A549 (cell line): ENCODE data around the gene ITIH4. TPM values are rescaled to one million over a fixed set of nuclear protein-coding genes. Genes with fewer than 3 reads are reported as not detected.

Source experiments
- ATAC-seq, 2 experiments: fragments of 200-7000 bp in 1 of 2; fragments of >200 bp in 1 of 2; cut with Nextera tagmentation in 1 of 2; cut with Tn5 transposase in 1 of 2; 3 replicates each; pipeline versions ENCODE4 v1.8.0 to v1.9.1; 2018 to 2020; ENCODE audit warnings: mild to moderate bottlenecking in 1 of 2, moderate library complexity in 1 of 2
- CTCF ChIA-PET: fragments of 300-600 bp; sonication (Branson Sonifier 250); formaldehyde crosslinking; extraction: SDS; loops from one replicate; lab custom pipeline; 2021; ENCODE audit warnings: antibody characterized with exemption, inconsistent platforms; lab: Yijun Ruan, JAX
- POLR2A ChIA-PET: fragments of 350-600 bp; formaldehyde crosslinking; extraction: SDS; loops from one replicate; lab custom pipeline; 2021; ENCODE audit warnings: antibody characterized with exemption, inconsistent platforms; lab: Yijun Ruan, JAX
- DNase-seq, 2 experiments: peaks; one replicate each; pipeline versions ENCODE4 v3.0.0 to v3.0.0-alpha.2; 2011 to 2016; ENCODE audit warnings: low read depth in 1 of 2, low spot score in 1 of 2
- FAIRE-seq: peaks from 2 replicates; lab custom pipeline; 2011; peaks lifted over from hg19 to GRCh38; lab: Jason Lieb, UNC
- H3K27ac ChIP-seq, 2 experiments: fragments of >200 bp; sonication (Bioruptor Twin); formaldehyde crosslinking; 3 replicates each; pipeline ENCODE4 v1.5.1; 2016 to 2017
- H3K4me1 ChIP-seq: fragments of >200 bp; sonication (Bioruptor Twin); formaldehyde crosslinking; 3 replicates; pipeline ENCODE4 v1.6.1; 2016
- H3K4me2 ChIP-seq: fragments of >200 bp; sonication (Bioruptor Twin); formaldehyde crosslinking; 3 replicates; pipeline ENCODE4 v1.6.1; 2016
- H3K4me3 ChIP-seq: fragments of >200 bp; sonication (Bioruptor Twin); formaldehyde crosslinking; 3 replicates; pipeline ENCODE4 v1.5.1; 2016
- H3K9me3 ChIP-seq: fragments of >200 bp; sonication (Bioruptor Twin); formaldehyde crosslinking; 3 replicates; pipeline ENCODE4 v1.6.1; 2016
- BHLHE40 ChIP-seq: IDR thresholded peaks from 2 replicates; pipeline ENCODE4 v1.6.1; 2012; ENCODE audit warnings: low read depth, low read length, inconsistent platforms
- CBX2 ChIP-seq: fragments of 200-600 bp; sonication (generic); IDR thresholded peaks from 2 replicates; pipeline ENCODE4 v1.6.1; 2016; ENCODE audit warnings: low read depth, mild to moderate bottlenecking, borderline replicate concordance
- EHMT2 ChIP-seq: fragments of 200-600 bp; sonication (generic); IDR thresholded peaks from 2 replicates; pipeline ENCODE4 v1.6.1; 2016; ENCODE audit warnings: antibody characterized with exemption, low read depth, mild to moderate bottlenecking, moderate library complexity
- EP300 ChIP-seq, 2 experiments: fragments of >200 bp; sonication (Bioruptor Twin); formaldehyde crosslinking; IDR thresholded peaks; 2 replicates in 1 of 2; 3 replicates in 1 of 2; pipeline ENCODE4 v1.6.1; 2016 to 2017
- FOXS1 ChIP-seq: fragments of 250-450 bp; sonication (Bioruptor Pico); IDR thresholded peaks from 2 replicates; pipeline ENCODE4 v1.5.0; 2020; ENCODE audit warnings: mild to moderate bottlenecking, moderate library complexity
- MAFK ChIP-seq: fragments of 450-650 bp; IDR thresholded peaks from 2 replicates; pipeline ENCODE4 v1.6.1; 2014; ENCODE audit not compliant: partially characterized antibody
- MAZ ChIP-seq: fragments of 150-350 bp; IDR thresholded peaks from 2 replicates; pipeline ENCODE4 v1.6.1; 2014; ENCODE audit warnings: antibody characterized with exemption, low read depth, low read length, borderline replicate concordance
- NR3C1 ChIP-seq: fragments of >200 bp; sonication (Bioruptor Twin); formaldehyde crosslinking; IDR thresholded peaks from 3 replicates; pipeline ENCODE4 v1.6.1; 2017
- POLR2A ChIP-seq: IDR thresholded peaks from 2 replicates; pipeline ENCODE4 v1.6.1; 2012; ENCODE audit warnings: mild to moderate bottlenecking, low read length
- RAD21 ChIP-seq, 2 experiments: fragments of >200 bp in 1 of 2; sonication (Bioruptor Twin) in 1 of 2; formaldehyde crosslinking in 1 of 2; IDR thresholded peaks in 1 of 2; conservative IDR thresholded peaks in 1 of 2; 2 replicates in 1 of 2; 3 replicates in 1 of 2; pipeline ENCODE4 v1.6.1; 2012 to 2018; ENCODE audit warnings: inconsistent platforms in 1 of 2
- RARB ChIP-seq: fragments of 250-450 bp; sonication (Bioruptor Pico); IDR thresholded peaks from 2 replicates; pipeline ENCODE4 v1.8.0; 2021; ENCODE audit warnings: mild to moderate bottlenecking, moderate library complexity
- RNF2 ChIP-seq: fragments of 200-600 bp; sonication (generic); IDR thresholded peaks from 2 replicates; pipeline ENCODE4 v1.6.1; 2016; ENCODE audit warnings: low read depth, mild to moderate bottlenecking, antibody characterized with exemption, moderate library complexity, borderline replicate concordance
- SMC3 ChIP-seq: fragments of >200 bp; sonication (Bioruptor Twin); formaldehyde crosslinking; IDR thresholded peaks from 3 replicates; pipeline ENCODE4 v1.6.1; 2018; ENCODE audit warnings: inconsistent platforms
- TP53 ChIP-seq: fragments of 250-450 bp; sonication (Bioruptor Pico); IDR thresholded peaks from 2 replicates; pipeline ENCODE4 v1.5.0; 2021; ENCODE audit warnings: mild to moderate bottlenecking, moderate library complexity
- ZNF302 ChIP-seq: fragments of 250-450 bp; sonication (Bioruptor Pico); IDR thresholded peaks from 2 replicates; pipeline ENCODE4 v1.9.0; 2021; ENCODE audit warnings: inconsistent platforms, mild to moderate bottlenecking, moderate library complexity
- WGBS: methylation state at CpG from one replicate; pipeline ENCODE4 v1.1.6; 2017; ENCODE audit errors: missing lambda C conversion rate; 5-methylcytosine and 5-hydroxymethylcytosine counted together
- polyA plus RNA-seq, 4 experiments: library from polyadenylated mRNA; depleted of rRNA in 3 of 4; stranded (reverse); fragments of >200 nt; fragmentation: RNase III in 1 of 4; extraction: RNeasy Plus Mini Kit Qiagen cat#74134 plus additional on column Dnase treatment in 1 of 4; gene quantifications; 2 replicates in 3 of 4; 3 replicates in 1 of 4; pipeline ENCODE4 v1.2.3, GENCODE V29; 2011 to 2017
- TF ChIP-seq, protein P1 (sequence below): fragments of 250-450 bp; sonication (Bioruptor Pico); IDR thresholded peaks from 2 replicates; pipeline ENCODE4 v1.5.0; 2020; ENCODE audit warnings: low read depth, mild to moderate bottlenecking, moderate library complexity

ITIH4 gene
- polyA plus RNA-seq, 2 of the 4 experiments (the other 2 are of a cell fraction) = 0.88 to 0.89 TPM

DNA sequence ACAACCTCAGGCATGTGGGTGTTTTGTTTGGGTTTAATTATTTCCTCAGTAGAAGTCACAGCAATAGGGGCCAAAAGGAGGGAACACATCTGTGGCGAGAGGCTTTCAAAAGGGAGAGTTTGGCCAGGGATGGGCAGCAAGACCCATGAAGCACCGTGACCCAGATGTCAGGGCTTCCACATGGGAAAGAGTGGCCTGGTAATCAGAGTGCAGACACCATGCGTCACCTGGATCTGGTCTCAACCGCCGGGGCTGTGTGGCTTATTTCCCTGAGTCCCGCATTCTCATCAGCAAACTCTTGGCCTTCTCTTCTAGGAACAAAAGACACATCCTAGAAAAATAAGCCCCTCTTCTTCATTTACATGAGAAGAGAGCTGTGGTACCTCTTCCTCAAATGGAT, 16.8 kb upstream of the ITIH4 start:
- whole genome bisulfite sequencing = 88% methylated on average over 6 of the region's 6 CpGs
- no peak overlapping the region for H3K4me2 ChIP-seq
- H3K4me3 ChIP-seq = no peak overlapping the region
- no peak for TF ChIP-seq POLR2A
- no peak for TF ChIP-seq RAD21 (conservative IDR thresholded peaks at IDR 0.05 in 1 of 2, IDR thresholded peaks at IDR 0.05 in 1 of 2)
- no peak for TF ChIP-seq ZNF302 (CRISPR knock-in tag)
- no peak for FAIRE-seq
- H3K9me3 ChIP-seq = no peaks in the 10 kb centered on the region
- ATAC-seq = no peak
- no peaks in the 10 kb centered on the region for H3K4me1 ChIP-seq
- POLR2A ChIA-PET = no interaction called here
- DNase-seq = no peak
- CTCF ChIA-PET = no interaction called here
- no peak overlapping the region for H3K27ac ChIP-seq

DNA sequence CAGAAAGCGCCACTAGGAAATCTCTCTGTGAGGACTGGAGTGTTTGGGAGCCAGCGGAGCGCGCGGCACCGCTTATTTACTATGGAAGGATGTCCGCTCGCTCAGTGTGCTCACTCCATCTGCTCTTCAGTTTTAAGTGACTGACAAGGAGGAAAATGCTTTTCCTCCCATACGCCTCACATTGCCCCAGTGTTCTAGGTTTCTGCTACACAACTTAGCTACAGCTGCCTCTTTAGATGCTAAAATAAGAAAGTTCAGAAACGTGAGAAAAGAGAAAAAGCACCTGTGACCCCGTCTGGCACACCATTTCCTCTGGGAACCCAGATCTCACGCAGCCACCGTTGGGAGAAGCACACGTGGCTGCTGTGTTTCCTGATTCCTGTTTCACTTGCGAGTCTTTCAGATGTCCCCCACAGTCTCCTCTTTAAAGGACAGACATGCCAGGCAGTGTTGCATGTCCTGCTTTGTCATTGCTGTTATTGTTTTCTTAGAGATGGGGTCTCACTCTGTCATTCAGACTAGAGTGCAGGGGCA, 16.0 kb upstream of the ITIH4 start:
- CTCF ChIA-PET = interaction anchor here (0.7 kb wide), 1 partner anchor 25 kb away, joined by 3 read pairs; no protein-coding TSS in a partner anchor

DNA sequence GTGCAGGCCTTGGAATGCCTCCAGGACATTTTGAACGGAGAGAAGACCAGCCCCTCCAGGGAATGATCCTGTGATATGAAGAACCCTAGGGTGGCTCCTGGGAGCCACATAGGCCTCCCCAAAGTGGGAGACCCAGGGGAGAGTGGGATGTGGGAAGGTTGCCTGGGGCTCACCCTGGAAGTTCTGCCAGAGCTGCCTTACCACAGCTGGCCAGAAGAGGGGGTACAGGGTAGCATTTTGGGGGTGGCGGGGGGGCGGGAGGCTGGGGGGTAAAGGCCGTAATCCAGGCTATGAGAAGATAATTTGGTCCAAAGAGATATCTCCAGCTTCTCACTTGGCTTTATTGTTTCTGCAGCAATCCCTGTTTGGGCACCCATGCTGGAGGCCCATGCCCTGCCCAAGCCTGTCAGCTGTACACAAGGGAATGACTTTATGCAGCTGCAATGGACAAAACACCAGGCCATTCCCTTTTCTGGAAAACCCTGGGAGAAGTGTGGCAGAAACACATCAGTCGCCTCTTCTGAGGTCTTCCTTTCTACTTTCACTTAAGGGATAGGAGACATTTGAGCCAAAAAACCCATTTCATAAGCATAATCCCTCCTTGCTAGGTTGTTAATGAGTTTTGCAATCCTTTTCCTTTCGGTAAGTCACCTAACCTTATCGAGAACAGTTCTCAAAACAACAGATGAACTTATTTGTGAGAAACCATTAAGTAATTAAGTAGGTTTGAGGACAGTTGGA, 15.4 kb upstream of the ITIH4 start:
- TF ChIP-seq SMC3 (peak; percentile 22; the same call in 1 of the 3 replicates), RARB (CRISPR knock-in tag) (no peak), CBX2 (no peak)
- FAIRE-seq (no peak), ATAC-seq (peak; percentile 60 to 78; a peak in 3 of 6 replicates), DNase-seq (peak in 1 of 2 experiments; percentile 8)
- 67% methylated on average over 5 of the region's 7 CpGs for WGBS
- ChIA-PET CTCF (interaction anchor here (0.6 to 0.7 kb wide), 2 partner anchors 24 to 73 kb away, joined by 3 read pairs; no protein-coding TSS in a partner anchor), POLR2A (no interaction called here)
- Histone ChIP-seq H3K4me1 (no peaks in the 10 kb centered on the region), H3K4me2 (no peak overlapping the region), H3K9me3 (no peaks in the 10 kb centered on the region), H3K27ac (no peak overlapping the region), H3K4me3 (no peak overlapping the region)

More for the DNA sequence above, 16.0 kb upstream of the ITIH4 start:
- WGBS = 85% methylated on average over 15 of the region's 15 CpGs
- H3K4me3 ChIP-seq = no peak overlapping the region
- POLR2A ChIA-PET = no interaction called here
- no peak overlapping the region for H3K27ac ChIP-seq
- H3K9me3 ChIP-seq = no peaks in the 10 kb centered on the region
- H3K4me1 ChIP-seq = no peaks in the 10 kb centered on the region
- no peak for FAIRE-seq
- no peak for ATAC-seq
- TF ChIP-seq EP300 (IDR thresholded peaks at IDR 0.05) = no peak
- TF ChIP-seq, all 56 proteins: peak for 0
- H3K4me2 ChIP-seq = no peak overlapping the region
- DNase-seq = no peak

DNA sequence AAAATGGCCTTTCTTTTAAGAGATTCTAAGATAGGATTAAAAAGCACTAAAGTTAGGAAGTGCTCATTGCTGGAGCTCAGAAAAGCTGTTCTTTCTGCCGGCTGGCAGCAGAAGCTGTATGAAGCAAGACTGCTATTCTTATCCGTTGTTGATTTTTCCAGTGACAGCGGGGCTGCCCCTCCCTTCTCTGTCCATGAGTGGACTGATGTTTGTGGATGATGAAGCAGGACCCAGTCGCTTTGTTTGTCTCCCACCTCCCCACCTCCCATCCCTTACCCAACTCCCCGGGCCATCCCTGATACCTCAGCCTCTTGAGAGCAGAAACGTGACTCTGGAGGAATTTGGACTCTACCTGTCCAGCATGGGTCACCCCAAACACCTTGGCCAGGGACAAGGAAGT, 14.7 kb upstream of the ITIH4 start:
- ATAC-seq (peak in 1 of 2 experiments; percentile 18; a peak in 1 of 6 replicates), DNase-seq (no peak), FAIRE-seq (no peak)
- Histone ChIP-seq H3K9me3 (no peaks in the 10 kb centered on the region), H3K27ac (no peak overlapping the region), H3K4me2 (no peak overlapping the region), H3K4me1 (no peaks in the 10 kb centered on the region), H3K4me3 (no peak overlapping the region)
- POLR2A ChIA-PET = no interaction called here
- CTCF ChIA-PET = interaction anchor here (0.6 kb wide), 2 partner anchors 72 to 87 kb away, joined by 3 read pairs; no protein-coding TSS in a partner anchor
- TF ChIP-seq EHMT2 (no peak), NR3C1 (no peak), RNF2 (no peak), POLR2A (no peak), BHLHE40 (no peak), MAFK (no peak), FOXS1 (CRISPR knock-in tag) (no peak), TP53 (CRISPR knock-in tag) (no peak), MAZ (no peak), RAD21 (conservative IDR thresholded peaks at IDR 0.05 in 1 of 2, IDR thresholded peaks at IDR 0.05 in 1 of 2) (no peak)
- TF ChIP-seq, protein P1, sequence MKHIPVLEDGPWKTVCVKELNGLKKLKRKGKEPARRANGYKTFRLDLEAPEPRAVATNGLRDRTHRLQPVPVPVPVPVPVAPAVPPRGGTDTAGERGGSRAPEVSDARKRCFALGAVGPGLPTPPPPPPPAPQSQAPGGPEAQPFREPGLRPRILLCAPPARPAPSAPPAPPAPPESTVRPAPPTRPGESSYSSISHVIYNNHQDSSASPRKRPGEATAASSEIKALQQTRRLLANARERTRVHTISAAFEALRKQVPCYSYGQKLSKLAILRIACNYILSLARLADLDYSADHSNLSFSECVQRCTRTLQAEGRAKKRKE (CRISPR knock-in tag) = no peak
- 43% methylated on average over 6 of the region's 6 CpGs for WGBS
